Prostate gland (tissue), 2 donors: Measurements from ENCODE around the gene FAM78A. TPM values are rescaled to one million over a fixed set of nuclear protein-coding genes. Genes with fewer than 3 reads are reported as not detected.
"Not testable (repeated sequence)": the region's sequence is repeated elsewhere in the genome, so short reads cannot be mapped to it uniquely, and the experiment has no call there.

ENCODE experiments used
- DNase-seq: peaks from one replicate; pipeline ENCODE4 v3.0.0-alpha.2; 2019; ENCODE audit warnings: low spot score
- H3K27ac ChIP-seq, 2 donors: fragments of 200-600 bp; sonication (generic); 2 replicates each; pipeline ENCODE4 v1.5.1; 2017 to 2019
- H3K27me3 ChIP-seq: fragments of 200-600 bp; sonication (generic); replicated peaks from 2 replicates; pipeline ENCODE4 v1.5.1; 2019; ENCODE audit not compliant: insufficient read depth
- H3K36me3 ChIP-seq, 2 donors: fragments of 200-600 bp; sonication (generic); 1 replicate in 1 of 2; 2 replicates in 1 of 2; pipeline versions ENCODE4 v1.5.1 to v1.8.1; 2017 to 2019
- H3K4me1 ChIP-seq: fragments of 200-600 bp; sonication (generic); replicated peaks from 2 replicates; pipeline ENCODE4 v1.5.1; 2019
- H3K4me3 ChIP-seq, 2 donors: fragments of 200-600 bp; sonication (generic); 2 replicates each; pipeline ENCODE4 v1.5.1; 2017 to 2019
- H3K9me3 ChIP-seq: fragments of 200-600 bp; sonication (generic); 2 replicates; pipeline ENCODE4 v1.5.1; 2017
- CTCF ChIP-seq, 4 experiments: fragments of 200-600 bp in 2 of 4; fragments of 450-650 bp in 2 of 4; sonication (generic) in 2 of 4; IDR thresholded peaks; 1 replicate in 3 of 4; 2 replicates in 1 of 4; pipeline ENCODE4 v1.5.1; 2016 to 2019; ENCODE audit warnings: antibody characterized with exemption in 4 of 4, mild to moderate bottlenecking in 2 of 4, moderate library complexity in 2 of 4
- POLR2A ChIP-seq: fragments of 450-650 bp; IDR thresholded peaks from one replicate; pipeline ENCODE4 v1.6.1; 2016; ENCODE audit warnings: antibody characterized with exemption, mild to moderate bottlenecking
- POLR2AphosphoS5 ChIP-seq: sonication (generic); formaldehyde crosslinking; IDR thresholded peaks from one replicate; pipeline ENCODE4 v1.6.1; 2017; ENCODE audit warnings: antibody characterized with exemption
- WGBS: methylation state at CpG from one replicate; pipeline ENCODE4 v1.1.5; 2018; 5-methylcytosine and 5-hydroxymethylcytosine counted together
- intact Hi-C: fragments of 100-400 bp; cut with DNase I; formaldehyde crosslinking; loops from one replicate; pipeline ENCODE4 v1.14.2; 2022
- total RNA-seq, 2 donors: library from RNA; depleted of rRNA; stranded (reverse); fragments of >200 nt; gene quantifications; one replicate each; pipeline ENCODE4 v1.1.0, GENCODE V29; 2016

Gene FAM78A
- total RNA-seq, 2 donors from 2014 or later: 0.73 to 16.4 TPM

DNA sequence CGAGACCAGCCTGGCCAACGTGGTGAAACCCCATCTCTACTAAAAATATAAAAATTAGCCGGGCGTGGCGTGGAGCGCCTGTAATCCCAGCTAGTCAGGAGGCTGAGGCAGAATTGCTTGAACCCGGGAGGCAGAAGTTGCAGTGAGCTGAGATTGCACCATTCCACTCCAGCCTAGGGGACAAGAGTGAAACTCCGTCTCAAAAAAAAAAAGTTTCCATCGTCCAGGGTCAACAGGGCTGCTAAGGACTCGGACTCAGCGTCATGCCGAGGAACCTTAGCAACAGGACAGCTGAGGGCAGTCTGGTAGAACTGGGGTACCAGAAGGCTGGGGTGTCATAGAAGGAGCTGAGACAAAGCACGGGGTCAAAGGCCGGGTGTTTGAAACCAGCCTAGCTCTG is 21.7 kb downstream of the FAM78A start:
- TF ChIP-seq CTCF (IDR thresholded peaks at IDR 0.05) (no peak), POLR2A (no peak), POLR2AphosphoS5 (no peak)
- WGBS: 94% methylated on average over 14 of the region's 14 CpGs

DNA sequence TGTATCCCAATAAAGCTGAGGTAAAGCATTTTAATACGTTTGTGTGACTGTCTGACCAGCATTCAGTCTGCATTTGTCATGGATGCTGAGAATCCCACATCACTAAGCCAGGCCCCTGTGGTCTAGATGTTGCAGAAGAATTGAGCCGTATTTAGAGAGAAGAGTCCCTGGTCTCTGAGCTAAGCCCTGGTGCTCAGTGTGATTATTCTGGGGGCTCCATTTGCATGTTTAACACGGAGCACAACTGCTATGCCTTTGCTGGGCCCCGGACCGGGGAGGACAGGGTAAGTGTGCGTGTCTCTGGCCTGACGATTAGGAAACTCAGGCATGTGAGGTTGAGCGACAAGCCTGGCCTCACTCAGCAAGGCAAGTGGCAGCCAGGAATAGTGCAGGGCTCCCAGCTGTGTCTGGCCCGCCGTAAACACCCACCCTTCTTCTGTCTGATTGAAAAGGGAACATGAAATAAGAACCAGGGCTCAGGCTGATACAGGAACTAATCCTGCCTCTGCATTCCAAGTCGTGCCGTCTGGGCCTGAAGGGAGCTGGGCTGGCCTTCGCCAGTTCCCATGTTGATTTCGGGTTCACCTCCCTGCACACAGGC is 22.3 kb downstream of the FAM78A start:
- Histone ChIP-seq H3K9me3 (no peaks in the 10 kb centered on the region), H3K27ac (no peak overlapping the region), H3K27me3 (no peaks in the 10 kb centered on the region), H3K36me3 (no peaks in the 10 kb centered on the region), H3K4me1 (no peaks in the 10 kb centered on the region), H3K4me3 (no peak overlapping the region)
- intact Hi-C loops: no loop called here
- no peak for TF ChIP-seq POLR2A
- TF ChIP-seq CTCF (IDR thresholded peaks at IDR 0.05): no peak
- TF ChIP-seq POLR2AphosphoS5: no peak
- no peak for DNase-seq
- WGBS: 73% methylated on average over 14 of the region's 14 CpGs

More for the DNA sequence above, 21.7 kb downstream of the FAM78A start:
- Histone ChIP-seq H3K36me3 (no peaks in the 10 kb centered on the region), H3K27me3 (no peaks in the 10 kb centered on the region), H3K4me1 (no peaks in the 10 kb centered on the region), H3K9me3 (no peaks in the 10 kb centered on the region), H3K27ac (no peak overlapping the region), H3K4me3 (no peak overlapping the region)
- no peak for DNase-seq
- intact Hi-C loops: no loop called here

GRCh38 chr9:131252120-131252519 is 24.2 kb downstream of the FAM78A start:
- intact Hi-C loops: no loop called here
- WGBS: 93% methylated on average over 23 of the region's 23 CpGs
- no peaks in the 10 kb centered on the region for H3K27me3 ChIP-seq
- TF ChIP-seq CTCF (IDR thresholded peaks at IDR 0.05): no peak
- TF ChIP-seq POLR2AphosphoS5: no peak
- TF ChIP-seq POLR2A: no peak
- H3K27ac ChIP-seq: no peak overlapping the region
- H3K4me3 ChIP-seq: no peak overlapping the region
- no peaks in the 10 kb centered on the region for H3K4me1 ChIP-seq
- H3K36me3 ChIP-seq: no peaks in the 10 kb centered on the region
- H3K9me3 ChIP-seq: no peaks in the 10 kb centered on the region
- no peak for DNase-seq

- DNase-seq: no peak
- no peaks in the 10 kb centered on the region for H3K36me3 ChIP-seq
- no peak overlapping the region for H3K4me3 ChIP-seq
- no peak for TF ChIP-seq CTCF (IDR thresholded peaks at IDR 0.05)
- TF ChIP-seq POLR2A: no peak
- no peaks in the 10 kb centered on the region for H3K9me3 ChIP-seq
- H3K27ac ChIP-seq: no peak overlapping the region
- H3K4me1 ChIP-seq: no peaks in the 10 kb centered on the region
- intact Hi-C loops: no loop called here
- WGBS: 92% methylated on average over 4 of the region's 4 CpGs
- no peaks in the 10 kb centered on the region for H3K27me3 ChIP-seq
Observed at GRCh38 chr9:131246618-131247017, 29.7 kb downstream of the FAM78A start.

GRCh38 chr9:131244331-131244730 is 32.0 kb downstream of the FAM78A start:
- H3K4me3 ChIP-seq, H3K27me3 ChIP-seq, H3K4me1 ChIP-seq, DNase-seq, intact Hi-C loops, H3K9me3 ChIP-seq, H3K36me3 ChIP-seq, H3K27ac ChIP-seq: not testable (repeated sequence)
- 79% methylated on average over 5 of the region's 5 CpGs for WGBS
